Transverse colon (tissue), 4 donors: ENCODE data around the gene CDK15.

Experiments
- POLR2AphosphoS5 ChIP-seq, 3 donors: sonication (generic); formaldehyde crosslinking; IDR thresholded peaks; one replicate each; pipeline ENCODE4 v1.6.1; 2016; ENCODE audit warnings: antibody characterized with exemption in 3 of 3
- TF ChIP-seq, protein P1 (sequence below), 5 experiments: fragments of 200-600 bp in 3 of 5; fragments of 450-650 bp in 2 of 5; sonication (generic) in 3 of 5; IDR thresholded peaks; 1 replicate in 2 of 5; 2 replicates in 3 of 5; pipeline ENCODE4 v1.5.1; 2016 to 2017; ENCODE audit warnings: antibody characterized with exemption in 5 of 5, inconsistent platforms in 3 of 5, mild to moderate bottlenecking in 2 of 5, moderate library complexity in 1 of 5

DNA sequence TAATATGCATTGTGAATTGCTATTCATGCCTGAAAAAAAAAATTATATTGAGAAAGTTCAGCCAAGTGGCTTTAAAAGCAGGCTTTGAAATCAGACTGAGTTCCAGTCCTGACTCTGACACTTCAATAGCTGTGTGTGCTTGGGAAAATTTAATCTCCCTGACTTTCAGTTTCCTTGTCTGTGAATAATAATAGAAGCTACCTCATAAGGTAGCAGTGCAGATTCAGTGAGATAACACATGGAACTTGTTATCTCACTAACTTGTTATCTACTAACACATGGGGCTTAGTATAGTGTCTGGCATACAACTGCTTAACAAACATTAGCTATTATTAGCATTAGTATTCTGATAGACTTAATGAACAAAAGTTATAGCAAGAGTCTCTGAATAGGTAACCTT, 40.5 kb upstream of the CDK15 start:
- TF ChIP-seq, protein P1, sequence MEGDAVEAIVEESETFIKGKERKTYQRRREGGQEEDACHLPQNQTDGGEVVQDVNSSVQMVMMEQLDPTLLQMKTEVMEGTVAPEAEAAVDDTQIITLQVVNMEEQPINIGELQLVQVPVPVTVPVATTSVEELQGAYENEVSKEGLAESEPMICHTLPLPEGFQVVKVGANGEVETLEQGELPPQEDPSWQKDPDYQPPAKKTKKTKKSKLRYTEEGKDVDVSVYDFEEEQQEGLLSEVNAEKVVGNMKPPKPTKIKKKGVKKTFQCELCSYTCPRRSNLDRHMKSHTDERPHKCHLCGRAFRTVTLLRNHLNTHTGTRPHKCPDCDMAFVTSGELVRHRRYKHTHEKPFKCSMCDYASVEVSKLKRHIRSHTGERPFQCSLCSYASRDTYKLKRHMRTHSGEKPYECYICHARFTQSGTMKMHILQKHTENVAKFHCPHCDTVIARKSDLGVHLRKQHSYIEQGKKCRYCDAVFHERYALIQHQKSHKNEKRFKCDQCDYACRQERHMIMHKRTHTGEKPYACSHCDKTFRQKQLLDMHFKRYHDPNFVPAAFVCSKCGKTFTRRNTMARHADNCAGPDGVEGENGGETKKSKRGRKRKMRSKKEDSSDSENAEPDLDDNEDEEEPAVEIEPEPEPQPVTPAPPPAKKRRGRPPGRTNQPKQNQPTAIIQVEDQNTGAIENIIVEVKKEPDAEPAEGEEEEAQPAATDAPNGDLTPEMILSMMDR (IDR thresholded peaks at IDR 0.05) = no peak
- no peak for TF ChIP-seq POLR2AphosphoS5 (IDR thresholded peaks at IDR 0.05)
